Left renal cortex interstitium (tissue), 4 donors: ENCODE results near the gene PCSK5. TPM values are rescaled to one million over a fixed set of nuclear protein-coding genes. Genes with fewer than 3 reads are reported as not detected.

Experiments
- DNase-seq, 4 donors: peaks; one replicate each; pipeline ENCODE4 v3.0.0-alpha.2; 2013; ENCODE audit warnings: low read depth in 4 of 4, low spot score in 2 of 4, missing footprints in 1 of 4
- polyA plus RNA-seq, 4 donors: library from polyadenylated mRNA; unstranded; fragments of 120-200 nt; gene quantifications; one replicate each; pipeline ENCODE4 v1.2.1, GENCODE V29; 2013; ENCODE audit not compliant: insufficient read length in 4 of 4

Gene PCSK5
- polyA plus RNA-seq, 4 donors: 11.8 to 21.1 (median 14.7) TPM

DNA sequence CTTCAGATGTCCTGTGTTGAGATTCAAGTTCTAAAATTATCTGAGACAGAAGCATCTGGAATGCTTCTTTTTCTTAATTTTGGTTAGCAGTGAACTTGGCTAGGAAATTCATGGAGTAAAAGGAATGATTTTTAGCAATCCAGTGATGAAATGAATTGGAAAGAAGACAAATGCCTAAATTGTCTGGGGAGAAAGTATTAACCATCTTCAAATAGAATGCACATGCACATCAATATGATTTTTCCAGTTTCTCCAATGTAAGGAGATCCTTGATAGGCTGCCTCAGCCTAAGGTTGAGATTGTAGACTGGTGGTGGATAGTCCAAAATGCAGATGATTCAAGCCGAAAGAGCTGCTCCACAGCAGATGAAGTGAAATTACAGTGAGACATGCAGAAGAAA lies 106.7 kb downstream of the PCSK5 start:
- DNase-seq: no peak

DNA sequence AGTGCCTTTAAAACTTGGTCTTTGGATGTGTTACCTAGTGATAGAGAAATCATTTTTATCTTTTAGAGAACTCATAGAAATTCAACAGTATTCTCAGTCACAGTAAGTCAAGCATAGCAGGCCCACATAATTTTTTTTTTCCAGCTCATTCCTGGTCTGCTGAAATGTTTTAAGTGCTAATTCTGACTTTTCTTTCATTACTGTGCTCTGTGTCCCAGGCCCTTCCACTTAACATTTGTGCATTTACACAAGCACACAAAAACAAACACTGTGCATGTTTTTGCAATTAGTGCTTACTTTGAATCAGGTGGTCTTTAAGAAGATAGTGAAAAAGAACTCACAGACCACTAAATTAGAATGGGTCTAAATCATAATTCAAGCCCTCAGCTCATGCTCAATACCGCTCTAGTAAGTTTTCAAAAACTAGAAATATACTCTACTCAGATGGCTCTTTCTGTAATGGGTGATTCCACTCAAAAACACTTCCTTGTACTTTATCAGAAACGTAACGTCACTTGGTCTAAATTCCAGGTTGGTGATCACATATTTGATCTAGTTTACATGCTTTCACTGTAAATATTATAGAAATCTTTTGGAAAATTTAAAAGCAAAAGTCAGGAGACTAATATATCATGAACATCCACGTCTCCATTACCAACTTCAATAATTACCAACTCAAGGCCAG lies 107.8 kb downstream of the PCSK5 start:
- DNase-seq: no peak

DNA sequence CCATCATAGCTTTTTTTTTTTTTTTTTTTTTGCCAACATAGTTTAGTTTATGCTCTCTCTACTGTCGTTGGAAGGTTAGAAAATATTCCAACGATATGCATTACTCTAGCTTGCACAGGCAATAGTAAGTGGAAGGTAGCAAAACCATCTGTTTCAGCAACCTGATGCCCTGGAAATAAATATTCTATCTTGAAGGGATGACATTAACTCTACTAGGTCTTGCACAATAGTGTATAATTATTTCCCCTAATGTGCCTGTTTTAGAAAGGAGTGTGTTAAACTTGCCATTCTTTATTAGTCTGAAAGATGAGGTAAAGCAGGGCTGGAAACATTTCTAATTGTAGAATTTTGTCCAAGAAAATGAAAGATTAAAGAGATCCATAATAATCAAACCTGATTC lies 111.0 kb downstream of the PCSK5 start:
- DNase-seq: no peak

DNA sequence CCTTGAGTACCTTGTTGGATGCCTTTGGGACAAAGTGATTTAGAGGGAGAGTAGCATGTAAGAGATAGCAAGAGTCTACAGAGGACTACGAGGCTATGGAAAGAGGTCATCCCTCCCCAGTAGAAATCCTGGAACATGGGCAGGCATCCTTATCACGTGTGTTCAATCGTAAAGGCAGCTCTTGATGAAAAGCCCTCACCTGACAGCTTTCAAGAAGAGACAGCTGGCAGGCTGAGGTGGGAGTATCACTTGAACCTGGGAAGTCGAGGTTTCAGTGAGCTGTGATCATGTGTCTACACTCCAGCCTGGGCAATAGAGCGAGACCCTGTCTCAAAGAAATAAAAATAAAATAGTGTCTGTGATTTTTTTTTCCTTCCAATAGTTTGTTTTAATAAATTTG lies 112.6 kb downstream of the PCSK5 start:
- peak in 2 of 4 donors; percentile 8 to 11 for DNase-seq

DNA sequence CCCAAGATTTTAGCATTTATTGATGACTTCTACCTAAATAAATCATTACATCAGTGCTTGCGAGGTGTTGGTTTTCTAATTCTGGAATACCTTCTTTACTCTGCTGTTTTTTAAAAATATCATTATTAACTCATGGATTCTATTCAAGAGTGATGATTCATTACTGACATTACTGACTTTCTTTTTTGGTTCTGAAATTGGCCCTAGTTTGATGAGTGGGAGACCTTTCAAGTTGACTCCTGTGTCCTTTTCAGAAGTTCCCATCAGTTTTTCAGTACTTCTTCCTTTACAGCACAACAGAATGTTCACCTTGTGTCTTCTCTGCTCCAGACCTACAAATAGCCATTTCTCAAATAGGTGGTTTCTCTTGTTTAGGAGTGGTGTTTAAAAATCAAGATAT lies 114.1 kb downstream of the PCSK5 start:
- DNase-seq: no peak

DNA sequence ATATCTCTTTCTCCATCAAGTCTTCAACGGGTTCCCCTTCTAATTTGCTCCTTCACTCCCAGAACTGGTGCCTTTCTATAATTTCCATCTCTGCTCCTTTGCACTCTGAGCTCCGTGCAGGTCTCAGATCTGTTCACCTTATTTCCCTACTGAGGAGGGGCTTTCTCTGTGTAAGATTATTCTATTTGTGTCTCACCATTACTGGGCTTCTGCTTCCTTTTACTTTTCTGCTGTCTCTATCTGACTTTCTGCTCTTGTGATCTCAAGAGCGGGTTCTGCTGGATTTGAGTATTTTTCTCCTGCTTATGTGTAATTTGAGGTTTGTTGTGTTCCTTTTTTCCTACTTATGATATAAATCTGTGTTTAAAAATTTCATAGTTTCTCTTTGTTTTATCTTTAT lies 117.5 kb downstream of the PCSK5 start:
- DNase-seq: no peak

DNA sequence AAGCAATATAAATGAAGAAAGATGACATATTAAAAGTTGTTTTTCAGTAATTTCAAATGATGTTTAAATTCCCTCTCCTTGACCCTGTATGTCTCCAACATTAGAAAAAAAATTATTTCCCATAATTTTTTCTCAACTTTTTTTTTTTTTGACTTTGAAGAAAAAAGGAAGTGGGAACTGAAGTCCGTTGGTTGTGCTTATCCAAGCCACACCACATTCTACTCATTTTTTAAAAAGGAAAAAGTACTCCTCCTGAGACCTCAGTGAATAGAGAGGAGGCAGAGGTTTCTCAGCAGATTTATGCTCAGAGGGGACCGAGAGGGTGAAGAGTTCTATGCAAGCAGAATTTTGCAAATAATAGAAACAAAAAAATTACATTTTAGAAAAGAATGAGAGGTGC lies 123.3 kb downstream of the PCSK5 start:
- no peak for DNase-seq

DNA sequence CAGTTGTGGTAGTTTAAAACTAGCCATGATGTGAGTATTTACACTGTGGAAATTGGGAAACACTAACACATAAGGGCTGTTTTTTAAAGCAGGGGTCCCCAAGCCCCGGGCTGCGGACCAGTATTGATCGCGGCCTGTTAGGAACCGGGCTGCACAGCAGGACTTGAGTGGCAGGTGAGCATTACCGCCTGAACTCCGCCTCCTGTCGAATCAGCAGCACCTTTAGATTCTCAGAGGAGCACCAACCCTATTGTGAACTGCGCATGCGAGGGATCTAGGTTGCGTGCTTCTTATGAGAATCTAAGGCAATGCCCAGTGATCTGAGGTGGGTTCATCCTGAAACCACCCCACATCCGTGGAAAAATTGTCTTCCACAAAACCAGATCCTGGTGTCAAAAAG lies 127.8 kb downstream of the PCSK5 start:
- no peak for DNase-seq

DNA sequence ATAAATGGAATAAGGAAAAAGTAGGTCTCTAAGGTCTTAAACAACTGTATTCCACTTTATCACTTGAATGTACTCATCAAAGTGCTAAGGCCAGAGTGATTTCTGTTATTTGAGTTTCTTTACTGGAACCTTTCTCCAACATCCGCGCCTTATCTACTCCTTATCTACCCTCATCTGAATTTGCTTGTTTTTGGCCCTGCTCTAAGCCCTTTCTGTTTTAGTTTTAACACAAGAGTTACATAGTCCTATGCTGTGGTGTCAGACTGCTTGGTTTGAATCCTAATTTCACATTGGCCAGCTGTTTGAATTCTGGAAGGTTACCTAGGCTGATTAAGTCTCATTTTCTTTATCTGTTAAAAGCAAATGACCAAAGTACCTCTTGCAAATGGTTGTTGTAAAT lies 128.3 kb downstream of the PCSK5 start:
- DNase-seq: no peak

DNA sequence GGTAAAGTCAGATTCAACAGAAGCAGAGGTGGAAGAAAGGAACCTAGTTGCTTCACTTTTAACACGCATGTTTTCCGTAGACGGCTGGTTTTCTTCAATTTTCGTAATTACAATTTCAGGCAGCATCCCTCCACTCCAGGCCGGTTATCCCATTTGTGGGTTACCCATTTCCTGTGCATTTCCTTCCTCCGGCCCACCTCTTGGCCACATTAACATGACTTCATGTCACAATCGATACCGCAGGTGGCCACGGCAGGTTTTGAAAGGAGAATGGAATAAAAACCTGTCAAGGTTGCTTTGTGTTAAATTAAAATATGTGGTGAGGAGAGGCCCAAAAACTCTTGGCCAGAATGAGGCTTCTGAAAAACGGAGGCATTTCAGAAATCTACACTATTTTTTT lies 130.2 kb downstream of the PCSK5 start:
- DNase-seq: no peak

DNA sequence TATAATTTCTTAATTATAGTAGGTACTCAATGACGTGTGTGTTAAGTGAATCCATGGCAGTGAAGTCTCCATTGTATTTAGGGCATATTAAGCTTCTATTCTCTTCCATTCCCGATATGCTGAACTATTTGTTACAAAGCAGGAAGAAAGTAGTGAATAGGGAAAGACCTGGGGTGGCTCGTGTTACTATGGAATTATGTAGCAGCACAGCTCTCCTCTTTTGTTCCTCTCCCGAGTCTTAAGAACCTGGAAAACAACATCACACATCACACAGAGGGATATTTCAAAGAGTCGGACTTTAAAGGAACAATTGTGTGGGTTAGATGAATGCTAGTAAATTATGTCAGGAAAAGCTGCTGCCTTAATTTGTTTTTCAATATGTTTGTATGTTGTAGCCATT lies 131.8 kb downstream of the PCSK5 start:
- DNase-seq: no peak

DNA sequence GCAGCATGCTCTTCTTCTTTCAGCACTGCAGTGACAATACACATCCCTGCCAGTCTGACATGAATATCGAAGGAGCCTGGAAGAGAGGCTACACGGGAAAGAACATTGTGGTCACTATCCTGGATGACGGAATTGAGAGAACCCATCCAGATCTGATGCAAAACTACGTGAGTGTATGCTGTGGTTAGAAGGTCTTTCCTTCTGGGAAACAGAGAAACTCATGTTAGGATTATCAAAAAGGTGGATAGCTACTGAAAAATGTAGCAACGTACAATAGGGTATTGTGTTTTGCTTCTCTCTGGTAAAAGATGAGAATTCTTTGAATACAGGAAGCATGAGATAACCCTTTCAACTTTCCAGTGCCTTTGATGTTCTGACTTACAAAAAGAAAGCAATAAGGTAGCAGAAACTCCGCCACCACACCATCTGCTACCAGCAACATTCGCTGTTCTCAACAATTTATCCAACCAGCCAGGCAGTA lies 133.3 kb downstream of the PCSK5 start:
- no peak for DNase-seq

DNA sequence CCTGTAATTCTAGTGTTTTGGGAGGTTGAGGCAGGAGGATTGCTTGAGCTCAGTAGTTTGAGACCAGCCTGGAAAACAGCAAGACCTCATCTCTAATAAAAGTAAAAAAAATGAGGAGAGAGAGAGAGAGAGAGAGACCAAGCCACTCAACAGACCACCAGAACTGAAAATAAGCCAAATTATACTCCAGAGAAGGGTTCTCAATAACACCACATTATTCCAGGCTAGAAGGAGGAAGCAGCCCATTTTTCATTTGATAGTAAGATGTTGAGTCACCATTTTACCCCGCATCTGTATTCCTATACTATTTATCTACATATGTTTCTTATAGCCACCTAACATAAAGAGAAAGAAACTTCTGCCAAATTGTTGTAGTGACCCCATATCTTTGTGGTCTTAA lies 134.8 kb downstream of the PCSK5 start:
- no peak for DNase-seq

DNA sequence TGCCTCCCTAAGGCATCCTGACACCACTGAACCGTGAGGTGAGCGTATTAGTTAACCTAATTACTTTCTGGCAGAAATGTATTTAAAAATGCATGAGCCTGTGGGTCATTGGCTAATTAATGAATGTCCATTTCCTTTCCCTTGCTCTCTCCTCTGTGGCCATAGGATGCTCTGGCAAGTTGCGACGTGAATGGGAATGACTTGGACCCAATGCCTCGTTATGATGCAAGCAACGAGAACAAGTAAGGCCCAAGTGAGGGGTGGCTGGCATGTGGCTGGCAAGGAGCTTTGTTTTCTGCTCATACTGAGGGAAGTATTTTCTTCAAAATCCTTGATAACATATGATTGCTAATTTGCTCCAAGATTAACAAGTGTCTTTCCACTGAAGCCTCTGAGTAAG lies 136.3 kb downstream of the PCSK5 start:
- DNase-seq: no peak

DNA sequence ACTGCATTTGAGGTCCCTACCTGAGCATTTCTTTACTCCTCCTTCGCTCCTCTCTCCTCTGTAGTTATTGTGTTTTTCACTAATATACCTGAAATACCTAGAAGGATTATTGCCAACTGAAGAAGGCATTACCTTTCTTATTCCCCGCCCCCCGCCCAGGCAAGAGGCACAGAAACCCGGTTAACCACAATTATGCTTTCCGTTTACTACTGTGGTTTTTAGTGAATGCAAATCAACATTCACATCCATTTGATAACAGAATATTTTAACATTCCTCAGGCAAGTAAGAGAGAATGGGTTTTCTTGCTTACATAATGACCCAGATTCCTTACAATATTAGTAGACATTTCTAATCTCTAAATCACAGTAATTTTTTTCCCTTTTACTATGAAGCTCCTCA lies 136.9 kb downstream of the PCSK5 start:
- no peak for DNase-seq

DNA sequence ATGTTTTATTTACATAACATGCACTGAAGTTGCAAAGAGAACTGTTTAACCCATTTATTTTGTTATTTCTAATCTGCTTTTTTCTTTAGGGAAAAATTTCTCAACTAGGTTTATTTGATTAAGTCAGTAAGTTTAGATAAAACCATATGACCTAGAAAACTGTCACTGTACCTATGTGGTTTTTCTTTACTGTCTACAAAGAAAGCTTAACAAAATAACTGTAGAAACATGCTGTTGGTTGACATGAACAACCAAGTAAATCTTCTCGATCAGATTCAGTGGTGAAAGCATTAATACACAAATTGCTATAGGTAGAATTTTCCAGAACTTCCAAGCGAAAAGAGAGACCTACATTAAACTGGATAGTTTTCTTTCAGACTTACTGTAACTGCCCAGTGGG lies 137.4 kb downstream of the PCSK5 start:
- no peak for DNase-seq

DNA sequence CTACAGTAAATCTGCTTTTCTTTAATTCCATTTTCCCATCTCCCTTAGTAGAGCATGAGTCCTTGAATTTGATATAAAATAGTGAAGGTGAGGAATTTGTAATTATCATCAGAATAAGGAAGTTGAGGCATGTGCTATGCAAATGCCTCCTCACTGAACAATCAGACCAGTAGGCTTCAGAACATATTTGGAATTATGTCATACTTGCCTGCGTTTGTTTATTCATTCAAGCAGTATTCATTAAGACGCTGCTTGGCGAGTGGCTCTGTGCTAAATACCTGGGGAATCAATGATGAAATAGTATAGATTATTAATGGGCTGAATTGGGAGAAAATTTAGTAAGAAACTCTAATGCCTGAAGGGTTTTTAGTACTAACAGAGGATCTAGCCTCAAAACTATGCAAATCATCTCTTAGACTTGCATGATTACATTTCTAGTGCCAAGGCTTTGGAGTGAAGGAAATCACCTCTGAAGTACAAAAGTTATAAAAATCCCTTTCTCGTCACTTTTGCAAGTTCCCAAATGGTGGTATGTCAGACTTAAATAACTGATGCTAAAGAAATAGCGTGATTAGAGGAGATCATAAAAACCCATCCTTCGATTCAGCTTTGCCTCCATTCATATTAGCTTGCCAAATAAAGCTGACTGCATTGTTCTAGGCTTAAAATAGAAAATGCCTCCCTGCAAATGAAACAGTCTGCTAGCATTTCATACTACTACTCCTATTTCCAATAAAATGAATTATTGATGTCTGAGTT lies 141.7 kb downstream of the PCSK5 start:
- DNase-seq: no peak

DNA sequence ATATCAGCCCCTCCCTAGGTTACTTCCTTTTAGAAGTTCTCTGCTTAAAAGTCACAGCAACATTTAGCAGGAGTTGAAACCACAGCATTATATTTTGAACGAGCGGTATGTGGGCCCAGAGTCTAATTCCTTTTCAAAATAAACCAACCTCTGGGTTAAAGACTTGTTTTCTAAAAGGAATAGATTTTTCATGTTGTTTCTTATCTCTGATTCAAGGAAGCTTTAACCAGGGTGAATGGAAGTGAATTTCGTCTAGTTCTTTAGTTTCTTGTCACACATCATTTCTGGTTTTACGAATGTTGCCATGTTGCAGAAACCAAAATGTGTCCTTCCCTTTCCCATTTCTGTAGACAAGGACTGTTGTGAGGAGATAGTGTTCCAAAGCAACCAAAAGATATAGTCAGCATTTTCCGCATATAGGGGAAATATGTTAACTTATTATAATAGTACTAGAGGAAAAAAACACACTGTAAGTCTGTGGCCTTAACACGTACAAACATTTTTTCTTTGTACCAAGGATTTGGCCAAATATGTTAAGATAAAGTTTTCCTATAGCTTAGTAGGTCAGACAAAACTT lies 142.4 kb downstream of the PCSK5 start:
- DNase-seq: no peak

DNA sequence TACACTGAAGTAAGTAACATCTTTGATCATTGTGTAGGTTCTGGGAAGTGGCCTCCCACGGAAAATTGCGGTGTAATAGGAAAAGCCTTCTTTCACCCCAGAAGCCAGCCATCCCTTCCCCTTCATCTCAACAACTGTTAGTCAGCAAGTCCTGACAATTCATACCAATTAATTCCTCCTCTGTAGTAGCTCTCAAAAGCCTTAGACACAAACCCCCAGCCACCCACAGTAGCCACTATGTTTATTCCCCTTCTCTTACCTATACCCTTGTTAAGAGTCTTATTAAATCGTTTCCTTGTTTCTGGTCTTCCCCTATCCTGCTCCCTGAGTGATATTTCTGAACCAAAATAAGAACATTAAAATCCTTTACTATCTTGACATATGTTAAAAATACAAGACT lies 143.6 kb downstream of the PCSK5 start:
- no peak for DNase-seq

DNA sequence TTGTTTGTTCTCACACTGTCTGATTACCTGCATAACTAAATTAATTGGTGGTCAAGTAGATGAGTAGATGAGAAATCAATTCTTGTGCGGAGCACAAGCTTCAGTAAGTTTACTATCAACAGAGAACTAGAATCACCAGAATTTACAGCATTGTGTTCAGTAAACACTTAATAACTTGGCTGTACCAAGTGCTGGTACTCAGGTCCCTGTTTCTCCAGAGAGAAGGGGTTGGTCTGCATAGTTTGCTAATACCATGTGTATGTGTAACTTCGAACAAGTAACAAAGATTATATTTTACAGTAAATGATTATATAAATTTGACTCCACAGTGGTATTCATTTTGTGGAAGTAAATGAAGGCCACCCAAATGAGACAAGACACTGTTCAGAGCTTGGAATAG lies 146.3 kb downstream of the PCSK5 start:
- no peak for DNase-seq

DNA sequence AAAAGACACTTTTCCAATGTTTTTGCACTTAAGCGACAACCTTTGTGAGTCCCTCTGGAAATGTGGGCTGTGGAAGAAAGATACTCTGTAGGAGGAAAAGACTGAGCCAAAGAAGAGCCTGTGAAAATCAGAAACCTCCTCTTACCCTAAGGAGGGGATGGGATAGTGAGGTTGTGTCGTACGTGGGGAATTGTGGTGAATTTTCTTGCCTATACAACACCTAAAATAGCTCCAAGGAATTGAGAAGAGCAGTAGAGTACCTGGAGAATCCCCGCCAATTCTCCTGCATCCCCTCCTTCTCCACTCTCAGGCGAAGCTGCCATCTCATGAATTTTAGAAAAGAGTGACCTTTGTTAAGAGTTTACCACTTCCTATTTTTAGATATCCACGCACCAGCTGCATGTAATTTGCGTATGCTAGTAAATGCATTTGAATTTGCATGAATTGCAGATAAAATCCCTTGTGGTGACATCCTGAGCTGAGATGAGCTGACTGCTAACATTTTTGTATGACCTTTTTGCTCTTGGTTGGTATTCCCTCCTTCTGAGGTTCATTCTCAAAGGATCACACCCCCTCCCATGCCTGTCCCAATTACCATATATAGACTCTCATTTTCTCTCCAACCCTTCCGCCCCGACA lies 147.2 kb downstream of the PCSK5 start:
- DNase-seq: no peak
